OCI-LY7 (cell line): ENCODE results near the gene CMTM1. TPM values are rescaled to one million over a fixed set of nuclear protein-coding genes. Genes with fewer than 3 reads are reported as not detected.

ENCODE experiments used
- BruUV-seq: library from RNA; stranded (reverse); fragments of 400-500 nt; replicated peaks from 2 replicates; lab custom pipeline; 2021; lab: Mats Ljungman, UMichigan
- CTCF ChIA-PET: fragments of 300-600 bp; sonication (Branson Sonifier 250); formaldehyde crosslinking; loops from one replicate; lab custom pipeline; 2022; ENCODE audit warnings: antibody characterized with exemption; ENCODE audit not compliant: unreplicated experiment; lab: Charles Lee
- POLR2A ChIA-PET: fragments of 300-600 bp; sonication (Branson Sonifier 250); formaldehyde crosslinking; loops from one replicate; lab custom pipeline; 2022; ENCODE audit warnings: antibody characterized with exemption; lab: Charles Lee
- DNase-seq: peaks from one replicate; pipeline ENCODE4 v3.0.0-alpha.2; 2015; ENCODE audit warnings: low spot score
- H2AFZ ChIP-seq: fragments of 200-600 bp; sonication (generic), shearing (Covaris generic); 2 replicates; pipeline ENCODE4 v1.6.1; 2014; ENCODE audit warnings: mild to moderate bottlenecking, antibody characterized with exemption, low read length, moderate library complexity
- H3K27ac ChIP-seq: fragments of 200-600 bp; sonication (generic); 2 replicates; pipeline ENCODE4 v1.5.1; 2014; ENCODE audit warnings: mixed run types, low read depth, mild to moderate bottlenecking, moderate library complexity, low read length, inconsistent platforms; ENCODE audit not compliant: poor library complexity, severe bottlenecking
- H3K36me3 ChIP-seq: fragments of 200-600 bp; sonication (generic); 2 replicates; pipeline ENCODE4 v1.6.1; 2014; ENCODE audit warnings: mild to moderate bottlenecking, antibody characterized with exemption, low read length, moderate library complexity, mixed read lengths; ENCODE audit not compliant: insufficient read depth
- H3K4me1 ChIP-seq: fragments of 200-600 bp; sonication (generic); 2 replicates; pipeline ENCODE4 v1.5.1; 2014; ENCODE audit warnings: mild to moderate bottlenecking, low read length; ENCODE audit not compliant: insufficient read depth, poor library complexity, severe bottlenecking
- H3K4me2 ChIP-seq: fragments of 200-600 bp; sonication (generic); 2 replicates; pipeline ENCODE4 v1.6.1; 2014; ENCODE audit warnings: mild to moderate bottlenecking, low read length
- H3K4me3 ChIP-seq: fragments of 200-600 bp; sonication (generic); 2 replicates; pipeline ENCODE4 v1.5.1; 2014; ENCODE audit warnings: mild to moderate bottlenecking, low read depth, low read length; ENCODE audit not compliant: poor library complexity, severe bottlenecking
- H3K79me2 ChIP-seq: fragments of 200-600 bp; sonication (generic); 2 replicates; pipeline ENCODE4 v1.6.1; 2016; ENCODE audit warnings: low read depth, mild to moderate bottlenecking, low read length, moderate library complexity, mixed read lengths; ENCODE audit not compliant: insufficient read depth
- H3K9me2 ChIP-seq: fragments of 200-600 bp; sonication (generic); 2 replicates; pipeline ENCODE4 v1.6.1; 2016; ENCODE audit warnings: mild to moderate bottlenecking, low read length, mixed read lengths; ENCODE audit not compliant: insufficient read depth
- H3K9me3 ChIP-seq: fragments of 200-600 bp; sonication (generic); 2 replicates; pipeline ENCODE4 v1.6.1; 2014; ENCODE audit warnings: mild to moderate bottlenecking, mixed run types, low read length, mixed read lengths
- H4K20me1 ChIP-seq: fragments of 200-600 bp; sonication (generic); 2 replicates; pipeline ENCODE4 v1.6.1; 2014; ENCODE audit warnings: mild to moderate bottlenecking, antibody characterized with exemption, low read length, moderate library complexity, mixed read lengths; ENCODE audit not compliant: insufficient read depth
- EZH2phosphoT487 ChIP-seq: fragments of 200-600 bp; sonication (generic); IDR thresholded peaks from 2 replicates; pipeline ENCODE4 v1.6.1; 2018; ENCODE audit warnings: low read depth, borderline replicate concordance, mild to moderate bottlenecking, mixed run types, antibody characterized with exemption, low read length, moderate library complexity, mixed read lengths
- intact Hi-C: fragments of 100-400 bp; cut with micrococcal nuclease; formaldehyde crosslinking; loops from one replicate; pipeline ENCODE4 v1.10.0; 2022; ENCODE audit not compliant: unreplicated experiment
- total RNA-seq, 2 experiments: library from RNA; depleted of rRNA in 1 of 2; stranded (reverse); fragments of >200 nt in 1 of 2; shearing (Covaris generic) in 1 of 2; gene quantifications; 2 replicates each; pipeline ENCODE4 v1.2.3, GENCODE V29; 2014 to 2022
- TF ChIP-seq, protein P1 (sequence below): fragments of 200-600 bp; sonication (generic); conservative IDR thresholded peaks from 2 replicates; pipeline ENCODE4 v1.5.1; 2014; ENCODE audit warnings: mild to moderate bottlenecking, antibody characterized with exemption, low read length, moderate library complexity, mixed read lengths

The CMTM1 gene
- total RNA-seq, 2 experiments from 2014 or later, result 8.5 to 10.6 TPM

DNA sequence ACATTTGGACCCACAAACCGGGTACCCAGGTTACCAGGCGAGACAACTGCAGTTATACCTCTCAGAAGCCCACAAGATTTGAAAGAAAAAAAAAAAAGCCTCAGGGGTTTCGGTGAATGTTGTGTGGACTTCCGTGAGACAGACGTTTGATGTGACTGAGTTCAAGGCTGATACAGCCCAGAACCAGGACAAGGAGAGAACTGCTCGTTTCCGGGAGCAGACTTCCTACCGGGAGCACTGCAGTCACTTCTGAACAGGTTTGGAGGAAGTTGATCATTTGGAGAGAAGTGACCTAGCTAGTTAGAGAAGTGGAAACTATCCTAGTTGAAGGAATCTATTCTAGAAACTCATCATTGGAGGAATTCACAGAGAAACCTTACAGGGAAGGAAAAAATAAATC is 13.0 kb upstream of the CMTM1 start:
- H3K9me3 ChIP-seq, result no peaks in the 10 kb centered on the region
- TF ChIP-seq, protein P1, sequence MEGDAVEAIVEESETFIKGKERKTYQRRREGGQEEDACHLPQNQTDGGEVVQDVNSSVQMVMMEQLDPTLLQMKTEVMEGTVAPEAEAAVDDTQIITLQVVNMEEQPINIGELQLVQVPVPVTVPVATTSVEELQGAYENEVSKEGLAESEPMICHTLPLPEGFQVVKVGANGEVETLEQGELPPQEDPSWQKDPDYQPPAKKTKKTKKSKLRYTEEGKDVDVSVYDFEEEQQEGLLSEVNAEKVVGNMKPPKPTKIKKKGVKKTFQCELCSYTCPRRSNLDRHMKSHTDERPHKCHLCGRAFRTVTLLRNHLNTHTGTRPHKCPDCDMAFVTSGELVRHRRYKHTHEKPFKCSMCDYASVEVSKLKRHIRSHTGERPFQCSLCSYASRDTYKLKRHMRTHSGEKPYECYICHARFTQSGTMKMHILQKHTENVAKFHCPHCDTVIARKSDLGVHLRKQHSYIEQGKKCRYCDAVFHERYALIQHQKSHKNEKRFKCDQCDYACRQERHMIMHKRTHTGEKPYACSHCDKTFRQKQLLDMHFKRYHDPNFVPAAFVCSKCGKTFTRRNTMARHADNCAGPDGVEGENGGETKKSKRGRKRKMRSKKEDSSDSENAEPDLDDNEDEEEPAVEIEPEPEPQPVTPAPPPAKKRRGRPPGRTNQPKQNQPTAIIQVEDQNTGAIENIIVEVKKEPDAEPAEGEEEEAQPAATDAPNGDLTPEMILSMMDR, result no peak
- no peak for TF ChIP-seq EZH2phosphoT487
- peaks cover 13% of the 10 kb centered on the region; the same call in 1 of the 2 replicates for H4K20me1 ChIP-seq
- peaks cover 37% of the 10 kb centered on the region for H3K79me2 ChIP-seq
- intact Hi-C loops, result loop anchor here (2.0 to 5.0 kb wide), 3 partner anchors 28 to 74 kb away; partner anchors contain the start of gene CMTM3
- peak overlapping the region; percentile 75 for H3K4me3 ChIP-seq
- peak overlapping the region; percentile 68 for H3K27ac ChIP-seq
- CTCF ChIA-PET, result interaction anchor here (1.5 kb wide), 1 partner anchor 14 kb away, joined by 3 read pairs; no protein-coding TSS in a partner anchor
- BruUV-seq, result no TSS peak
- no peaks in the 10 kb centered on the region for H3K9me2 ChIP-seq
- POLR2A ChIA-PET, result interaction anchor here (1.2 to 3.8 kb wide), 7 partner anchors 9 to 145 kb away, joined by 3 to 23 read pairs (median 6); no protein-coding TSS in a partner anchor
- H3K36me3 ChIP-seq, result peaks cover 42% of the 10 kb centered on the region
- peak overlapping the region; percentile 95 for H3K4me2 ChIP-seq
- H2AFZ ChIP-seq, result peak overlapping the region; percentile 89; the same call in 1 of the 2 replicates
- peaks cover 70% of the 10 kb centered on the region for H3K4me1 ChIP-seq
- DNase-seq, result peak; percentile 29

DNA sequence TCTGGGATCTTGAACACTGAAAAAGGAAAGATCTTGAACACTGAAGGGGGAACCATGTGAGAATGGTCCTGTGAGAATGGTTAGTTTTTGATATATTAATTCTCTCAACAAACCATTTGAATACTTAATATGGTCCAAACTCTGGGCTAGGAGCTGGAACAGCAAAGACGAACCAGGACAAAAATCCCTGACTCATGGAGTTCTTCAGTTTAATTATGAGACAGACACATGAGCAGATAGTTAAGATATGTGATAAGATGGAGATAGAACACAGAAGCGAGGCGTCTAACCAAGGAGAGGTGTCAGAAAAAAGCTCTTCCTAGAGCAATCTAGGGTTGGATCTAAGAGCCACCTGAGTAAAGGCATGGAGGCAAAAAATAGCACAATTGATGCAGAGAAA is 12.2 kb upstream of the CMTM1 start:
- H3K4me3 ChIP-seq, result peak overlapping the region; percentile 75

More for the DNA sequence above, 12.2 kb upstream of the CMTM1 start:
- Histone ChIP-seq H3K79me2 (peaks cover 37% of the 10 kb centered on the region), H3K36me3 (peaks cover 50% of the 10 kb centered on the region), H3K9me2 (no peaks in the 10 kb centered on the region), H3K4me2 (peak overlapping the region; percentile 95), H3K4me1 (peaks cover 62% of the 10 kb centered on the region), H3K27ac (no peak overlapping the region), H4K20me1 (peaks cover 13% of the 10 kb centered on the region; the same call in 1 of the 2 replicates), H2AFZ (no peak overlapping the region), H3K9me3 (no peaks in the 10 kb centered on the region)
- ChIA-PET CTCF (no interaction called here), POLR2A (interaction anchor here (1.4 to 3.8 kb wide), 3 partner anchors 10 to 146 kb away, joined by 3 to 23 read pairs (median 5); no protein-coding TSS in a partner anchor)
- intact Hi-C loops, result loop anchor here (5.0 kb wide), 1 partner anchor 48 kb away; the partner anchor contains the start of gene CMTM3
- BruUV-seq, result no TSS peak
- DNase-seq, result no peak
- TF ChIP-seq EZH2phosphoT487, result no peak
- TF ChIP-seq, protein P1, result no peak
